Fibroblast of mammary gland (primary cell): ENCODE results near the gene FXYD6.

Source experiments
- DNase-seq: peaks from one replicate; pipeline ENCODE4 v3.0.0-alpha.2; 2010; ENCODE audit warnings: low read depth
- H3K4me3 ChIP-seq: 2 replicates; pipeline ENCODE4 v1.5.1; 2011; ENCODE audit warnings: low read depth, mild to moderate bottlenecking, low read length, moderate library complexity; ENCODE audit not compliant: control insufficient read depth
- TF ChIP-seq, protein P1 (sequence below): conservative IDR thresholded peaks from 2 replicates; pipeline ENCODE4 v1.5.1; 2011; ENCODE audit warnings: low read depth, low read length, inconsistent platforms; ENCODE audit not compliant: control insufficient read depth, insufficient read depth

Gene FXYD6

DNA sequence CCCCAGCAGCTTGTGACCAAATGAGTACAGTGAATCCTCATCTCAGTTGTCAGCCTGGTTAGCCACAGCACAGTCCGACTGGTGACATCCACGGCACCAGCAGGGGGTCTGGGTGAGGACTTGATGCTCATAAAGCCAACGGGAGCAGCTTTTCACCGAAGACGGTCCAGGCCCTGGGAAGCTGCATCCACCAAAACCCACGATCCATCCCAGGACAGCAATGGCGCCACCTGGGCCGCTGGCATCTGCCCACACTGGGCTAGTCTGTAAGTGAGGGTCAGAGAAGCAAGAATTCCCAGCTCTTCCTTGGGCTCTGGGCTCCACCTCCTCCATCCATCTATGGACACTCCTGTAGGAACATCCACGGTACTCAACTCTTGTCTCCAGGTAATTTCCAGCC, 25.1 kb upstream of the FXYD6 start:
- TF ChIP-seq, protein P1, sequence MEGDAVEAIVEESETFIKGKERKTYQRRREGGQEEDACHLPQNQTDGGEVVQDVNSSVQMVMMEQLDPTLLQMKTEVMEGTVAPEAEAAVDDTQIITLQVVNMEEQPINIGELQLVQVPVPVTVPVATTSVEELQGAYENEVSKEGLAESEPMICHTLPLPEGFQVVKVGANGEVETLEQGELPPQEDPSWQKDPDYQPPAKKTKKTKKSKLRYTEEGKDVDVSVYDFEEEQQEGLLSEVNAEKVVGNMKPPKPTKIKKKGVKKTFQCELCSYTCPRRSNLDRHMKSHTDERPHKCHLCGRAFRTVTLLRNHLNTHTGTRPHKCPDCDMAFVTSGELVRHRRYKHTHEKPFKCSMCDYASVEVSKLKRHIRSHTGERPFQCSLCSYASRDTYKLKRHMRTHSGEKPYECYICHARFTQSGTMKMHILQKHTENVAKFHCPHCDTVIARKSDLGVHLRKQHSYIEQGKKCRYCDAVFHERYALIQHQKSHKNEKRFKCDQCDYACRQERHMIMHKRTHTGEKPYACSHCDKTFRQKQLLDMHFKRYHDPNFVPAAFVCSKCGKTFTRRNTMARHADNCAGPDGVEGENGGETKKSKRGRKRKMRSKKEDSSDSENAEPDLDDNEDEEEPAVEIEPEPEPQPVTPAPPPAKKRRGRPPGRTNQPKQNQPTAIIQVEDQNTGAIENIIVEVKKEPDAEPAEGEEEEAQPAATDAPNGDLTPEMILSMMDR = no peak
- DNase-seq = no peak
- no peak overlapping the region for H3K4me3 ChIP-seq

DNA sequence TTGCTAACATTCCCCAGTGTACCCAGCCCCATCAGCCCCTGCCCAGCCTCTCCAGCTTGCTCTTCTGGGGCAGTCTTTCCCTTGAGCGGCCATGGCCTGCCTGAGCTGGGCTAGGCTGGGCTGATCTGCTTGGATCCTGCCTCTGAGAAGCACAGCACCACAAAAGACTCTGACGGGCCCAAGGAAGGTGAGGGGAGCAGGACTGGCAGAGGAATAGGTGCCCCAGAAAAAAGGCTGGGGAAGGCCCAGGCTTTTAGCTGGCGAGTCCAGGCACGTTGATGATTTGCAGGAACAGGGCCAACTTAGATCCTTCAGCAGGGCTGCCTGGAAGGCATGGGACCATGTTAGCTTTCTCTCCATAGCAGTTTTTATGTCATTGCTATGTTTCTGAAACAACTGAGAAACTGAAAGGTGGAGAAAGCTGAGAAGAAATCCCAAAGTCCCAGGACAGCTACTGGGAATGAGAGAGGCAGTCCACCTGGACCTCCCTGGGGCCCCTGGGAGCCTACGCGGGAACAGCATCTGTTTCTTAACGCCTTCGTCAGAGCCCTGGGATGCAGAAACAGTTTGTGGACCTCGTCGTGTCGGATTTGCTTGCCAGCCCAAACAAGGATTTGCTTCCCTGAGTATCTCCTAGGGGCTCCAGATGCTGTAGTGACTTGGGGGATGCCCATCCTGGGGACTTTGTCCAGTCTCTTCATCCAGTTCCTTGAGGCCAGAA, 24.4 kb upstream of the FXYD6 start:
- no peak overlapping the region for H3K4me3 ChIP-seq
- TF ChIP-seq, protein P1 = no peak
- no peak for DNase-seq

DNA sequence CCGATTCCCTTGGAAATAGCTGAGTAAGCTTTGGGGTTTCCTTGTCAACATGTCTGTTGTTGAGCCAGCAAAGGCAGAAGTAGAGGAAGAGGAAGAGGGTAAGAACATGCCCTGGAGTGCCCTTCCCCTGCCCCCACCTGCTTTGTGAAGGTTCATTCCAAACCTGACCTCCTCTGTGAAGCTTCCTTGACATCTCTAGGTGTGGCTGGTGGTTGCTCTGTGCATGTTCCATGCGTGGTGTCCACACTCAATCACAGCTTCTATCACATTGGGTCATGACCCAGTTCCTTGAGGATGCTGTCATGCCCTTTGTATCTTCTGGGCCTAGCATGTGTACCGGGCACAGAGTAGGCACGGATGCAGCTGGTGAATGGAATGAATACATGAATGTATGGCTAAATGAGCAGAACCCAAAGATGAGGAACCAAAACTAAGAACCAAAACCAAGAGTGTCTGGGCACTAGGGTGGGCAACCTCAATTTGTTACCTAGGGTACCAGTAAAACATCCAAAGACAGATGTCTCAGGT, 23.7 kb upstream of the FXYD6 start:
- TF ChIP-seq, protein P1 = no peak
- H3K4me3 ChIP-seq = no peak overlapping the region
- DNase-seq = no peak

DNA sequence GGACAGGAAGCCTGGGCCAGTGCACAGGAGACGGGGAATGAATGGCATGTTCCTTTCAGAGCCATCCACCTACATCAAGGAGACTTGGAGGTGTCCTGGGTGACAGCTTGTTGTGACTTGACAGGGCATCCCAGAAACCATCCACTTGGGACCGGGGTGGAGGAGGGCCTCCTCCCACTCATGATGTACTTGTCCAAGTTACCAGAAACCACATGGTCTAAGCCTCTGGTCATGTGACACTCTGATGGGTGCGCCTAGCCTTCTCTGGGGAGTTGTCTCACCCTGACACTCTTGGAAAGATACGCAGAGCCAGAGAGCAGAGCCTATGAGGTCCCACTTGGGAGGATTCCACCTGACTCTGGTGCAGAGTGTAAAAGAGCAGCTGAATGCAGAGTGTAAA, 21.6 kb upstream of the FXYD6 start:
- H3K4me3 ChIP-seq = no peak overlapping the region
- TF ChIP-seq, protein P1 = no peak
- no peak for DNase-seq

DNA sequence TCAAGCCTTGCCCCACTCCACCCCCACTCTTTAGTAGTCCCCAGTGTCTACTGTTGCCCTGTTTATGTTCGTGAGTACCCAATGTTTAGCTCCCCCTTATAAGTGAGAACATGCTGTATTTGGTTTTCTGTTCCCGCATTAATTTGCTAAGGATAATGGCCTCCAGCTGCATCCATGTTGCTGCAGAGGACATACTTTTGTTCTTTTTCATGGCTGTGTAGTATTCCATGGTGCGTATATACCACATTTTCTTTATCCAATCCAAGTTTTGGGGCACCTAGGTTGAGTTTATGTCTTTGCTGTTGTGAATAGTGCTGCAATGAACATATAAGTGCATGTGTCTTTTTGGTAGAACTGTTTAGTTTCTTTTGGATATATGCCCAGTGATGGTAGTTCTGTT, 16.2 kb upstream of the FXYD6 start:
- DNase-seq = no peak
- TF ChIP-seq, protein P1 = no peak
- no peak overlapping the region for H3K4me3 ChIP-seq

DNA sequence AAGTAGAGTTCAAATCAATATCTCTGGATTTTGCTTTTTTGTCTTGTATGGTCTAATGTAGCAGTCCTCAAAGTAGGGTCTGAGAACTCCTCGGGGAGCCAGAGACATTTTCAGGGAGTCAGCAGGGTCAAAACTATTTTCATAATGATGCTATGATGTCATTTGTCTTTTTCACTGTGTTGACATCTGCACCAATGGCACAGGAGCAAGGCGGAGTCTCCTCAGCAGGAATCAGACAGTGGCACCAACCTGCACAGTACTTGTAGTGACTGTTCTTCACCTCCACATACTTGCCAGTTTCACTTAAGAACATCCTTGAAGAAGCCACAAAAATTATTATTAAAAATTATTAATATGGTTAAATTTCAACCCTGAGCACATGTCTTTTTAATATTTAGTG, 14.9 kb upstream of the FXYD6 start:
- no peak for DNase-seq
- H3K4me3 ChIP-seq = no peak overlapping the region
- TF ChIP-seq, protein P1 = no peak
